Vagina (tissue), 2 donors: ENCODE results near the gene HSPA1B.

Experiments used
- CTCF ChIP-seq, 3 experiments: fragments of 450-650 bp in 2 of 3; fragments of 200-600 bp in 1 of 3; sonication (generic) in 1 of 3; IDR thresholded peaks; one replicate each; pipeline ENCODE4 v1.5.1; 2017 to 2019; ENCODE audit warnings: antibody characterized with exemption in 3 of 3, mild to moderate bottlenecking in 2 of 3, moderate library complexity in 2 of 3
- POLR2A ChIP-seq, 2 donors: fragments of 450-650 bp; IDR thresholded peaks; one replicate each; pipeline ENCODE4 v1.6.1; 2017; ENCODE audit warnings: antibody characterized with exemption in 2 of 2, mild to moderate bottlenecking in 2 of 2, moderate library complexity in 2 of 2

DNA sequence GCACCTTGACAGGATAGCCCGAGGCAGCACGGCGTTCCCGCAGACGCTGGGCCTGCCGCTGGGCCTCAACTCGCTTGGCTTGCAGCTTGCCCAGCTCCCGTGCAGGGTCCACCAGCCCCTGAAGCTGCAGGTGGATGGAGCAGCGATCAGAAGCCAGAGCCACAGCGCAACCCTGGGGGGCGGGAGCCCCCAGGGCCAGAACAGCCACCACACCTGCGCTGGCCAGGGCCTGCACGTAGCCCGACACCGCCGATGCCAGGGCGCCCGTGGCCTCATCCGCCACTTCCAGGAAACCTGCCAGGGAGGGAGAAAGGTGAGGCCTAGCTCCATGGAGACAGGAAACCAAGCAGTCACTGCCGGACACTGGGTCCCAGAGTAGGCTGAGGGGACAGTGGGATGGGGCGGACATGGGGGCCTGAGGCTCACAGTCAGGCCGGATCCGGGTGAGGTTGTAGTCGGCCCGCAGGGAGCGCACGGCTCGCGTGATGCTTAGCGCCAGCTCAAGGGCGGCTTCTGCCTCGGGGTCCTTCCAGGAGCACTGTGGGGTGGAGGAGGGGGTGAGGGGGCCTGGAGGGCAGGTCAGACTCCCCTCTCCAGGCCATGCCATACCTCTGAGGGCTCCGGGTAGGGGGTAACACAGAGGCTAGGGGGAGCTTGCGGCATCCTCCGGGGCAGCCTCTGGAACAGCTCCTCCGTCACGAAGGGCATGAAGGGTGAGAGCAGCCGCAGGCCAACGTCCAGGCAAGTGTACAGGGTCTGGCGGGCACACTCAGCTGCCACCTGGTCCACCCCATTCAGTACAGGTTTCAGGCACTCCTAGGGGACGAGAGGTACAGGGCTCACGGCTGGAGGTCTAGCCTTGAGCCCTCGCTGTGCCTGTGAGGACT lies 48.3 kb upstream of the HSPA1B start:
- TF ChIP-seq CTCF (IDR thresholded peaks at IDR 0.05) (no peak), POLR2A (IDR thresholded peaks at IDR 0.05) (no peak)
